Smooth muscle cell (in vitro differentiated cells): ENCODE data around the gene FBXW2. TPM values are rescaled to one million over a fixed set of nuclear protein-coding genes. Genes with fewer than 3 reads are reported as not detected.

Source experiments
- DNase-seq: peaks from one replicate; lab custom pipeline; 2025; ENCODE audit not compliant: unreplicated experiment; lab: John Stamatoyannopoulos, UW
- H2AFZ ChIP-seq: fragments of 200-600 bp; sonication (generic); 2 replicates; pipeline ENCODE4 v1.6.0; 2016; ENCODE audit warnings: antibody characterized with exemption, low read depth, mild to moderate bottlenecking
- H3F3A ChIP-seq: fragments of 200-600 bp; sonication (generic); 2 replicates; pipeline ENCODE4 v1.6.0; 2017; ENCODE audit warnings: antibody characterized with exemption, low read depth
- H3K27ac ChIP-seq: fragments of 200-600 bp; sonication (generic); 2 replicates; pipeline ENCODE4 v1.5.1; 2016; ENCODE audit warnings: low read depth, mild to moderate bottlenecking
- H3K27me3 ChIP-seq: fragments of 200-600 bp; sonication (generic); 2 replicates; pipeline ENCODE4 v1.6.1; 2016; ENCODE audit warnings: low read depth, mild to moderate bottlenecking
- H3K36me3 ChIP-seq: fragments of 200-600 bp; sonication (generic); 2 replicates; pipeline ENCODE4 v1.5.1; 2016; ENCODE audit warnings: low read depth
- H3K4me1 ChIP-seq: fragments of 200-600 bp; sonication (generic); 2 replicates; pipeline ENCODE4 v1.5.1; 2016; ENCODE audit warnings: low read depth
- H3K4me2 ChIP-seq: fragments of 200-600 bp; sonication (generic); 2 replicates; pipeline ENCODE4 v1.6.0; 2016; ENCODE audit warnings: mild to moderate bottlenecking
- H3K4me3 ChIP-seq: fragments of 200-600 bp; sonication (generic); 2 replicates; pipeline ENCODE4 v1.5.1; 2016; ENCODE audit warnings: mild to moderate bottlenecking
- H3K79me2 ChIP-seq: fragments of 200-600 bp; sonication (generic); 2 replicates; pipeline ENCODE4 v1.6.0; 2016; ENCODE audit warnings: low read depth, mild to moderate bottlenecking
- H3K9ac ChIP-seq: fragments of 200-600 bp; sonication (generic); 2 replicates; pipeline ENCODE4 v1.6.0; 2016; ENCODE audit warnings: low read depth
- H3K9me3 ChIP-seq: fragments of 200-600 bp; sonication (generic); replicated peaks from 2 replicates; pipeline ENCODE4 v1.5.1; 2016; ENCODE audit warnings: low read depth
- H4K20me1 ChIP-seq: fragments of 200-600 bp; sonication (generic); 2 replicates; pipeline ENCODE4 v1.6.0; 2016; ENCODE audit warnings: low read depth
- CTCF ChIP-seq: fragments of 200-600 bp; sonication (generic); IDR thresholded peaks from 2 replicates; pipeline ENCODE4 v1.5.1; 2017; ENCODE audit warnings: borderline replicate concordance, mild to moderate bottlenecking, antibody characterized with exemption; ENCODE audit not compliant: insufficient read depth, poor library complexity, severe bottlenecking
- WGBS: methylation state at CpG from one replicate; pipeline ENCODE4 v1.1.7; 2016; ENCODE audit warnings: low lambda C conversion rate; 5-methylcytosine and 5-hydroxymethylcytosine counted together
- polyA plus RNA-seq: library from polyadenylated mRNA; unstranded; fragments of >200 nt; fragmentation: Nextera tagmentation; extraction: Ambion mirVana; gene quantifications from 2 replicates; pipeline ENCODE4 v1.2.1, GENCODE V29; 2016
- total RNA-seq: library from RNA; depleted of rRNA; stranded (reverse); fragments of >200 nt; gene quantifications from 2 replicates; pipeline ENCODE4 v1.2.3, GENCODE V29; 2014

The FBXW2 gene
- total and polyA plus RNA-seq, 2 experiments from 2014 or later: 22.1 to 35.4 TPM

DNA sequence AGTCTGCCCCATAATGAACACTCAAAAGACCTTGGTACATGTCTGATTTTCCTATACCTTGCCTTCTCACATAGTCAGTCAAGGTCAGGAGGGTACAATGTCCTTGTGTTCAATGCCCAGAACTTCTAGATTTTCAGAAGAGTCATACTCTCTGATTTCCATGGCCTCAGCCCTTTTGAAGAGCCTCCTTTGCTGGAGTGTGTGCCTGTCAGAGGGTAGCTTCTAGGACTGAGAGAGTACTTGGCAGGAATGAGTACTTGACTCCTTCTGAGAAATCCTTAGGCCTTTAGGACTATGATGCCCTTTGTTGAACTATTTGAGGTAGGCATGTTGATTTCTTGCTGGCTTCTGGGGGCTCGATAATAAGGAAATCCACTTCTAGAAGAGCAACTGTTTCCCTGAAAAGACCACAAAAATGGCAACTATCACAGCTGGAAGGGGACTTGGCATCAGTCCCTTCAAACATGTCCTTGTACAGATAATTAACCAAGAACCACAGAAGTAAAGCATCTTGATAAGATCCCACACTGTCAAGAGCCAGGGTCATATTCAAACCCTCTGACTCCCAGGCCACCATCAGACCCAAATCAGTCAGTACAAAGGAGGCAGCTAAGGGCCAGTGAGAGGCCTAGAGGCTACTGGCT lies 68.3 kb downstream of the FBXW2 start:
- no peak overlapping the region for H3K9ac ChIP-seq
- no peaks in the 10 kb centered on the region for H3K9me3 ChIP-seq
- no peak for TF ChIP-seq CTCF
- H4K20me1 ChIP-seq: no peaks in the 10 kb centered on the region
- no peaks in the 10 kb centered on the region for H3K36me3 ChIP-seq
- H3K4me1 ChIP-seq: no peaks in the 10 kb centered on the region
- H3K4me2 ChIP-seq: no peak overlapping the region
- no peak overlapping the region for H3K27ac ChIP-seq
- no peak overlapping the region for H3K4me3 ChIP-seq
- no peaks in the 10 kb centered on the region for H3K27me3 ChIP-seq
- no peak overlapping the region for H2AFZ ChIP-seq
- DNase-seq: no peak
- WGBS: 75% methylated on average over 1 of the region's 1 CpG
- no peaks in the 10 kb centered on the region for H3F3A ChIP-seq
- H3K79me2 ChIP-seq: no peaks in the 10 kb centered on the region

- Histone ChIP-seq H2AFZ (no peak overlapping the region), H3K4me2 (no peak overlapping the region), H3K27me3 (no peaks in the 10 kb centered on the region), H3K4me1 (no peaks in the 10 kb centered on the region), H3K4me3 (no peak overlapping the region), H3K9me3 (no peaks in the 10 kb centered on the region), H3F3A (no peaks in the 10 kb centered on the region), H4K20me1 (no peaks in the 10 kb centered on the region), H3K79me2 (no peaks in the 10 kb centered on the region), H3K27ac (no peak overlapping the region), H3K9ac (no peak overlapping the region), H3K36me3 (no peaks in the 10 kb centered on the region)
- no peak for TF ChIP-seq CTCF
- 85% methylated on average over 3 of the region's 3 CpGs for WGBS
- no peak for DNase-seq
Measured at GRCh38 chr9:120723565-120723964, 69.7 kb downstream of the FBXW2 start.

DNA sequence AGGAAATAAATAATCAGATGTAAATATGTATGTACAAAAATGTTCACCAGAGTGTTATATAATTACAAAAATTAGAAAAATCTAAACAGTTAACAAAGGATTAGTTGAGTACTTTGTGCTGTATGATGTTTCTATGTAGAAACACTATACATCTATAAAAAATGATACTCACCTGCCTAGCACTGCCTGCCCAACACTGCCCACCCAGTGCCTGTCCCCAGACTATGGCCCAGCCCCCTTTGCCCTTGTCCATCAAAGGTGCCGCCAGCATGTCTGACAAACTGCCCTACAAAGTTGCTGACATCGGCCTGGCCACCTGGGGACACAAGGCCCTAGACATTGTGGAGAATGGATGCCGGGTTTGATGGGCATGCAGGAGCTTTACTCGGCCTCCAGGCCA lies 72.8 kb downstream of the FBXW2 start:
- no peaks in the 10 kb centered on the region for H3K4me1 ChIP-seq
- WGBS: 94% methylated on average over 4 of the region's 4 CpGs
- H3K4me3 ChIP-seq: no peak overlapping the region
- no peak for TF ChIP-seq CTCF
- no peak for DNase-seq
- H3K79me2 ChIP-seq: no peaks in the 10 kb centered on the region
- H3K9me3 ChIP-seq: no peaks in the 10 kb centered on the region
- no peaks in the 10 kb centered on the region for H3K27me3 ChIP-seq
- no peak overlapping the region for H3K4me2 ChIP-seq
- no peaks in the 10 kb centered on the region for H3F3A ChIP-seq
- no peaks in the 10 kb centered on the region for H4K20me1 ChIP-seq
- no peak overlapping the region for H3K27ac ChIP-seq
- no peaks in the 10 kb centered on the region for H3K36me3 ChIP-seq
- H3K9ac ChIP-seq: no peak overlapping the region
- H2AFZ ChIP-seq: no peak overlapping the region

DNA sequence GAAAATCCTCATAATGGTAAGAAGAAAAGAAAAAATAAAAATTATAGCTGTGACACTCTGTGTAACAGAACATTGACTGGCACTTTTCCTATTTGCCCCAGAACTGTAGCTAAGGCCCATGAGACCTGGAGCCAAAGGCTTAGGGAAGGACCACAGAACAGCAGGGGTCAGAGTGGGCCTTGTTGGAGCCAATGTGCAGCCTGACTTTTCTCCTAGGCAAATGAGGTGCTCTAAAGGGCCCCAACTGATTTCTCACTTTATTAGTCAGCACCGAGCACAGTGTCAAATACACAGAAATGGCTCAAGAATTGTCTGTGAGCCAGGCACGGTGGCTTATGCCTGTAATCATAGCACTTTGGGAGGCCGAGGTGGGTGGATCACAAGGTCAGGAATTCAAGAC lies 74.9 kb downstream of the FBXW2 start:
- WGBS: 57% methylated on average over 3 of the region's 3 CpGs
- H3K9me3 ChIP-seq: no peaks in the 10 kb centered on the region

More for the DNA sequence above, 74.9 kb downstream of the FBXW2 start:
- H3K4me2 ChIP-seq: no peak overlapping the region
- TF ChIP-seq CTCF: no peak
- peaks cover 5% of the 10 kb centered on the region for H3K27me3 ChIP-seq
- H3K79me2 ChIP-seq: no peaks in the 10 kb centered on the region
- no peaks in the 10 kb centered on the region for H4K20me1 ChIP-seq
- DNase-seq: no peak
- H2AFZ ChIP-seq: no peak overlapping the region
- H3F3A ChIP-seq: no peaks in the 10 kb centered on the region
- H3K36me3 ChIP-seq: no peaks in the 10 kb centered on the region
- H3K4me1 ChIP-seq: no peaks in the 10 kb centered on the region
- H3K9ac ChIP-seq: no peak overlapping the region
- no peak overlapping the region for H3K27ac ChIP-seq
- H3K4me3 ChIP-seq: no peak overlapping the region
